WTC11 (cell line): ENCODE results near the gene PRELID3B. TPM values are rescaled to one million over a fixed set of nuclear protein-coding genes. Genes with fewer than 3 reads are reported as not detected.

Experiments
- ATAC-seq: fragments of 200-7000 bp; cut with Tn5 transposase; 2 replicates; pipeline ENCODE4 v1.10.0; 2021; ENCODE audit warnings: mild to moderate bottlenecking, moderate library complexity
- CTCF ChIA-PET: fragments of 300-600 bp; sonication (Branson Sonifier 250); formaldehyde crosslinking; loops from one replicate; lab custom pipeline; 2021; ENCODE audit warnings: antibody characterized with exemption; lab: Charles Lee
- POLR2A ChIA-PET: fragments of 350-600 bp; sonication (Branson Sonifier 250); formaldehyde crosslinking; loops from one replicate; lab custom pipeline; 2021; ENCODE audit warnings: antibody characterized with exemption; lab: Charles Lee
- DNase-seq: peaks from one replicate; pipeline ENCODE4 v3.0.0; 2021; ENCODE audit warnings: low spot score
- H3K27ac Mint-ChIP-seq: 2 replicates; pipeline ENCODE4 v1.8.0; 2021; ENCODE audit warnings: mixed read lengths
- H3K27me3 Mint-ChIP-seq: 2 replicates; pipeline ENCODE4 v1.8.0; 2021; ENCODE audit warnings: low read depth, mild to moderate bottlenecking, moderate library complexity, mixed read lengths
- H3K36me3 Mint-ChIP-seq: 2 replicates; pipeline ENCODE4 v1.8.0; 2021; ENCODE audit warnings: mixed read lengths
- H3K4me1 Mint-ChIP-seq: 2 replicates; pipeline ENCODE4 v1.8.0; 2022; ENCODE audit warnings: mixed read lengths
- H3K4me3 Mint-ChIP-seq: 2 replicates; pipeline ENCODE4 v1.8.0; 2021; ENCODE audit warnings: mild to moderate bottlenecking, moderate library complexity, mixed read lengths
- H3K9me3 Mint-ChIP-seq: 2 replicates; pipeline ENCODE4 v1.8.0; 2021; ENCODE audit warnings: mixed read lengths
- ATF1 ChIP-seq: sonication (generic); formaldehyde crosslinking; IDR thresholded peaks from 2 replicates; pipeline ENCODE4 v1.8.1; 2023; ENCODE audit warnings: mild to moderate bottlenecking, moderate library complexity, missing genetic modification reagents
- CREM ChIP-seq: sonication (generic); formaldehyde crosslinking; IDR thresholded peaks from 2 replicates; pipeline ENCODE4 v1.8.1; 2022; ENCODE audit warnings: mild to moderate bottlenecking, missing genetic modification reagents, moderate library complexity
- EMX1 ChIP-seq: fragments of 250-450 bp; sonication (Bioruptor Pico); IDR thresholded peaks from 2 replicates; pipeline ENCODE4 v1.8.0; 2021; ENCODE audit warnings: mild to moderate bottlenecking
- ESRRA ChIP-seq: sonication (generic); formaldehyde crosslinking; IDR thresholded peaks from 2 replicates; pipeline ENCODE4 v1.8.1; 2022; ENCODE audit warnings: mild to moderate bottlenecking, missing genetic modification reagents, borderline replicate concordance
- ETV6 ChIP-seq: sonication (generic); formaldehyde crosslinking; IDR thresholded peaks from 2 replicates; pipeline ENCODE4 v1.8.1; 2022; ENCODE audit warnings: mild to moderate bottlenecking, missing genetic modification reagents
- FOXP1 ChIP-seq: sonication (generic); formaldehyde crosslinking; IDR thresholded peaks from 2 replicates; pipeline ENCODE4 v1.8.0; 2022; ENCODE audit warnings: missing genetic modification reagents, mild to moderate bottlenecking, moderate library complexity, borderline replicate concordance
- MXD4 ChIP-seq: fragments of 250-450 bp; sonication (Bioruptor Pico); IDR thresholded peaks from 2 replicates; pipeline ENCODE4 v1.8.0; 2021; ENCODE audit warnings: mild to moderate bottlenecking, moderate library complexity, borderline replicate concordance
- NFATC4 ChIP-seq: fragments of 250-450 bp; sonication (Bioruptor Pico); IDR thresholded peaks from 2 replicates; pipeline ENCODE4 v1.9.0; 2021; ENCODE audit warnings: mild to moderate bottlenecking
- NR1H2 ChIP-seq: sonication (generic); formaldehyde crosslinking; IDR thresholded peaks from 2 replicates; pipeline ENCODE4 v1.9.0; 2021; ENCODE audit warnings: mild to moderate bottlenecking, moderate library complexity, missing genetic modification reagents
- OVOL2 ChIP-seq: fragments of 250-450 bp; sonication (Bioruptor Pico); IDR thresholded peaks from 2 replicates; pipeline ENCODE4 v1.9.0; 2021; ENCODE audit warnings: mild to moderate bottlenecking, borderline replicate concordance
- RORB ChIP-seq: fragments of 250-450 bp; sonication (Bioruptor Pico); IDR thresholded peaks from 2 replicates; pipeline ENCODE4 v1.9.0; 2021; ENCODE audit warnings: mild to moderate bottlenecking
- TCF7 ChIP-seq: sonication (generic); formaldehyde crosslinking; IDR thresholded peaks from 2 replicates; pipeline ENCODE4 v1.8.0; 2022; ENCODE audit warnings: mild to moderate bottlenecking, low read depth, missing genetic modification reagents, moderate library complexity
- TEAD4 ChIP-seq: sonication (generic); formaldehyde crosslinking; IDR thresholded peaks from 2 replicates; pipeline ENCODE4 v1.8.0; 2022; ENCODE audit warnings: mild to moderate bottlenecking, missing genetic modification reagents
- ZBTB21 ChIP-seq: sonication (generic); formaldehyde crosslinking; IDR thresholded peaks from 2 replicates; pipeline ENCODE4 v1.8.1; 2023; ENCODE audit warnings: mild to moderate bottlenecking, missing genetic modification reagents, borderline replicate concordance
- ZNF219 ChIP-seq: sonication (generic); formaldehyde crosslinking; IDR thresholded peaks from 2 replicates; pipeline ENCODE4 v1.8.0; 2023; ENCODE audit warnings: missing genetic modification reagents, mild to moderate bottlenecking, borderline replicate concordance
- ZNF423 ChIP-seq: fragments of 250-450 bp; sonication (Bioruptor Pico); IDR thresholded peaks from 2 replicates; pipeline ENCODE4 v2.1.2; 2022; ENCODE audit warnings: mild to moderate bottlenecking, moderate library complexity
- total RNA-seq: library from RNA; stranded (reverse); gene quantifications from 3 replicates; pipeline ENCODE4 v1.2.3, GENCODE V29; 2021
- TF ChIP-seq, protein P1 (sequence below): sonication (generic); formaldehyde crosslinking; IDR thresholded peaks from 2 replicates; pipeline ENCODE4 v1.8.1; 2023; ENCODE audit warnings: mild to moderate bottlenecking, missing genetic modification reagents, moderate library complexity
- TF ChIP-seq, protein P2 (sequence below): fragments of 250-450 bp; sonication (Bioruptor Pico); IDR thresholded peaks from 2 replicates; pipeline ENCODE4 v2.1.2; 2022; ENCODE audit warnings: mild to moderate bottlenecking, moderate library complexity
- TF ChIP-seq, protein P3 (sequence below): sonication (generic); formaldehyde crosslinking; IDR thresholded peaks from 2 replicates; pipeline ENCODE4 v1.8.1; 2023; ENCODE audit warnings: mild to moderate bottlenecking, missing genetic modification reagents
- TF ChIP-seq, protein P4 (sequence below): sonication (generic); formaldehyde crosslinking; IDR thresholded peaks from 2 replicates; pipeline ENCODE4 v1.8.1; 2022; ENCODE audit warnings: mild to moderate bottlenecking, moderate library complexity, missing genetic modification reagents
- TF ChIP-seq, protein P5 (sequence below): sonication (generic); formaldehyde crosslinking; IDR thresholded peaks from 2 replicates; pipeline ENCODE4 v1.8.0; 2022; ENCODE audit warnings: mild to moderate bottlenecking, missing genetic modification reagents
- TF ChIP-seq, protein P6 (sequence below): sonication (generic); formaldehyde crosslinking; IDR thresholded peaks from 2 replicates; pipeline ENCODE4 v1.8.0; 2022; ENCODE audit warnings: missing genetic modification reagents
- TF ChIP-seq, protein P7 (sequence below): sonication (generic); formaldehyde crosslinking; IDR thresholded peaks from 2 replicates; pipeline ENCODE4 v1.8.1; 2023; ENCODE audit warnings: mild to moderate bottlenecking, moderate library complexity, missing genetic modification reagents

PRELID3B gene
- total RNA-seq, 1 experiment from 2014 or later, result 46.9 TPM

DNA sequence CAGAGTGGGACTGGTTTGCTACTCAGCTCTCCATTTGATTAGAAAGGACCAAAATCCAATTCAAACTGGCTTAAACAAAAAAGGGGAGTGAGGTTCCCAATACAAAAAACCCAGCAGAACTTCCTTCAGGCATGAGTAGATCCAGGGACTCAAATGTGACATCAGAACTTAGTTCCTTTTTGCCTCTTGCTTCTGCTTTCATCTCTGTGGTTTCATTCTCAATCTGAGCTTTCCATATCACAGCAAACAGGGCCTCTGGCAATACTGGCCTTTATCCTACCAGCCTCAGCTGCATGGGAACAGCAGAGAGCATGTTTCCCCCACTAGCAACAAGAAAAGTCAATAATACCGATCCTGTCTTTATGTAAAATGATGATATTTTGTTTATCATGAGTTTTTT, 28.6 kb upstream of the PRELID3B start:
- TF ChIP-seq ATF1 (CRISPR knock-in tag) (no peak), ZNF219 (CRISPR knock-in tag) (no peak), ETV6 (no peak), ZBTB21 (CRISPR knock-in tag) (no peak), NR1H2 (CRISPR knock-in tag) (no peak), FOXP1 (CRISPR knock-in tag) (no peak), CREM (no peak), TEAD4 (CRISPR knock-in tag) (no peak), ZNF423 (CRISPR knock-in tag) (no peak), MXD4 (CRISPR knock-in tag) (no peak), OVOL2 (CRISPR knock-in tag) (no peak), TCF7 (CRISPR knock-in tag) (no peak)
- TF ChIP-seq, protein P1, sequence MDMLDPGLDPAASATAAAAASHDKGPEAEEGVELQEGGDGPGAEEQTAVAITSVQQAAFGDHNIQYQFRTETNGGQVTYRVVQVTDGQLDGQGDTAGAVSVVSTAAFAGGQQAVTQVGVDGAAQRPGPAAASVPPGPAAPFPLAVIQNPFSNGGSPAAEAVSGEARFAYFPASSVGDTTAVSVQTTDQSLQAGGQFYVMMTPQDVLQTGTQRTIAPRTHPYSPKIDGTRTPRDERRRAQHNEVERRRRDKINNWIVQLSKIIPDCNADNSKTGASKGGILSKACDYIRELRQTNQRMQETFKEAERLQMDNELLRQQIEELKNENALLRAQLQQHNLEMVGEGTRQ, result no peak
- TF ChIP-seq, protein P2, sequence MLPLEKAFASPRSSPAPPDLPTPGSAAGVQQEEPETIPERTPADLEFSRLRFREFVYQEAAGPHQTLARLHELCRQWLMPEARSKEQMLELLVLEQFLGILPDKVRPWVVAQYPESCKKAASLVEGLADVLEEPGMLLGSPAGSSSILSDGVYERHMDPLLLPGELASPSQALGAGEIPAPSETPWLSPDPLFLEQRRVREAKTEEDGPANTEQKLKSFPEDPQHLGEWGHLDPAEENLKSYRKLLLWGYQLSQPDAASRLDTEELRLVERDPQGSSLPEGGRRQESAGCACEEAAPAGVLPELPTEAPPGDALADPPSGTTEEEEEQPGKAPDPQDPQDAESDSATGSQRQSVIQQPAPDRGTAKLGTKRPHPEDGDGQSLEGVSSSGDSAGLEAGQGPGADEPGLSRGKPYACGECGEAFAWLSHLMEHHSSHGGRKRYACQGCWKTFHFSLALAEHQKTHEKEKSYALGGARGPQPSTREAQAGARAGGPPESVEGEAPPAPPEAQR (CRISPR knock-in tag), result no peak
- TF ChIP-seq, protein P3, sequence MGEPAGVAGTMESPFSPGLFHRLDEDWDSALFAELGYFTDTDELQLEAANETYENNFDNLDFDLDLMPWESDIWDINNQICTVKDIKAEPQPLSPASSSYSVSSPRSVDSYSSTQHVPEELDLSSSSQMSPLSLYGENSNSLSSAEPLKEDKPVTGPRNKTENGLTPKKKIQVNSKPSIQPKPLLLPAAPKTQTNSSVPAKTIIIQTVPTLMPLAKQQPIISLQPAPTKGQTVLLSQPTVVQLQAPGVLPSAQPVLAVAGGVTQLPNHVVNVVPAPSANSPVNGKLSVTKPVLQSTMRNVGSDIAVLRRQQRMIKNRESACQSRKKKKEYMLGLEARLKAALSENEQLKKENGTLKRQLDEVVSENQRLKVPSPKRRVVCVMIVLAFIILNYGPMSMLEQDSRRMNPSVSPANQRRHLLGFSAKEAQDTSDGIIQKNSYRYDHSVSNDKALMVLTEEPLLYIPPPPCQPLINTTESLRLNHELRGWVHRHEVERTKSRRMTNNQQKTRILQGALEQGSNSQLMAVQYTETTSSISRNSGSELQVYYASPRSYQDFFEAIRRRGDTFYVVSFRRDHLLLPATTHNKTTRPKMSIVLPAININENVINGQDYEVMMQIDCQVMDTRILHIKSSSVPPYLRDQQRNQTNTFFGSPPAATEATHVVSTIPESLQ, result no peak
- TF ChIP-seq, protein P4, sequence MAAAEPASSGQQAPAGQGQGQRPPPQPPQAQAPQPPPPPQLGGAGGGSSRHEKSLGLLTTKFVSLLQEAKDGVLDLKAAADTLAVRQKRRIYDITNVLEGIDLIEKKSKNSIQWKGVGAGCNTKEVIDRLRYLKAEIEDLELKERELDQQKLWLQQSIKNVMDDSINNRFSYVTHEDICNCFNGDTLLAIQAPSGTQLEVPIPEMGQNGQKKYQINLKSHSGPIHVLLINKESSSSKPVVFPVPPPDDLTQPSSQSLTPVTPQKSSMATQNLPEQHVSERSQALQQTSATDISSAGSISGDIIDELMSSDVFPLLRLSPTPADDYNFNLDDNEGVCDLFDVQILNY, result no peak
- TF ChIP-seq, protein P5, sequence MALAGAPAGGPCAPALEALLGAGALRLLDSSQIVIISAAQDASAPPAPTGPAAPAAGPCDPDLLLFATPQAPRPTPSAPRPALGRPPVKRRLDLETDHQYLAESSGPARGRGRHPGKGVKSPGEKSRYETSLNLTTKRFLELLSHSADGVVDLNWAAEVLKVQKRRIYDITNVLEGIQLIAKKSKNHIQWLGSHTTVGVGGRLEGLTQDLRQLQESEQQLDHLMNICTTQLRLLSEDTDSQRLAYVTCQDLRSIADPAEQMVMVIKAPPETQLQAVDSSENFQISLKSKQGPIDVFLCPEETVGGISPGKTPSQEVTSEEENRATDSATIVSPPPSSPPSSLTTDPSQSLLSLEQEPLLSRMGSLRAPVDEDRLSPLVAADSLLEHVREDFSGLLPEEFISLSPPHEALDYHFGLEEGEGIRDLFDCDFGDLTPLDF (CRISPR knock-in tag), result no peak
- ChIA-PET CTCF (interaction anchor here (1.0 to 2.0 kb wide), 2 partner anchors 11 to 17 kb away, joined by 3 to 6 read pairs; no protein-coding TSS in a partner anchor), POLR2A (no interaction called here)
- H3K9me3 Mint-ChIP-seq, result peaks cover 5% of the 10 kb centered on the region
- peaks cover 17% of the 10 kb centered on the region for H3K27me3 Mint-ChIP-seq
- peaks cover 10% of the 10 kb centered on the region for H3K4me1 Mint-ChIP-seq
- H3K4me3 Mint-ChIP-seq, result no peak overlapping the region
- DNase-seq (no peak), ATAC-seq (no peak)
- no peak overlapping the region for H3K27ac Mint-ChIP-seq
- no peaks in the 10 kb centered on the region; the same call in 1 of the 2 replicates for H3K36me3 Mint-ChIP-seq

DNA sequence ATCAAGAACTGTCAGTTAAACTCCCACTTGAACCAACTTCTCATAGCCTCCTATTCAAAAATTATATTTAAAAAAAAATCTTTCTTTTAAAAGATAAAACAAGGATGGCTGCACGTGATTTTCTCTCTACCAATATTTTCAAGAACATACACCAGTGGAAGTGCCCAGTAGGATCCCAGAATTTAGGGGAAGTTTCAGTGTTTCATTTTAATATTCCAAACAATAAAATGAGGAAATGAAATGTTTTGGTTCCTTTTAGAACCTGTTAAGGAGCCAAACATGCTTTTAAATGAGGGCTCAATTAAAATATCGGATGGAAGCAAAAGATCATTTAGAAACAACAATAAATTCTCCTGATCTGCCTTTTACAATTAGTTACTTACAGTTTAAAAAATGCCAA, 26.4 kb upstream of the PRELID3B start:
- Mint-ChIP-seq H3K36me3 (no peaks in the 10 kb centered on the region; the same call in 1 of the 2 replicates), H3K27me3 (peaks cover 10% of the 10 kb centered on the region), H3K9me3 (peaks cover 5% of the 10 kb centered on the region), H3K4me3 (no peak overlapping the region), H3K27ac (no peak overlapping the region), H3K4me1 (peaks cover 6% of the 10 kb centered on the region)
- ATAC-seq (no peak), DNase-seq (no peak)
- ChIA-PET CTCF (interaction anchor here (1.2 kb wide), 1 partner anchor 139 kb away, joined by 5 read pairs; no protein-coding TSS in a partner anchor), POLR2A (no interaction called here)
- TF ChIP-seq FOXP1 (CRISPR knock-in tag) (no peak), RORB (CRISPR knock-in tag) (no peak), TEAD4 (CRISPR knock-in tag) (no peak), EMX1 (CRISPR knock-in tag) (no peak), ATF1 (CRISPR knock-in tag) (no peak), NFATC4 (CRISPR knock-in tag) (no peak), ETV6 (no peak), ESRRA (CRISPR knock-in tag) (no peak)
- TF ChIP-seq, protein P6, sequence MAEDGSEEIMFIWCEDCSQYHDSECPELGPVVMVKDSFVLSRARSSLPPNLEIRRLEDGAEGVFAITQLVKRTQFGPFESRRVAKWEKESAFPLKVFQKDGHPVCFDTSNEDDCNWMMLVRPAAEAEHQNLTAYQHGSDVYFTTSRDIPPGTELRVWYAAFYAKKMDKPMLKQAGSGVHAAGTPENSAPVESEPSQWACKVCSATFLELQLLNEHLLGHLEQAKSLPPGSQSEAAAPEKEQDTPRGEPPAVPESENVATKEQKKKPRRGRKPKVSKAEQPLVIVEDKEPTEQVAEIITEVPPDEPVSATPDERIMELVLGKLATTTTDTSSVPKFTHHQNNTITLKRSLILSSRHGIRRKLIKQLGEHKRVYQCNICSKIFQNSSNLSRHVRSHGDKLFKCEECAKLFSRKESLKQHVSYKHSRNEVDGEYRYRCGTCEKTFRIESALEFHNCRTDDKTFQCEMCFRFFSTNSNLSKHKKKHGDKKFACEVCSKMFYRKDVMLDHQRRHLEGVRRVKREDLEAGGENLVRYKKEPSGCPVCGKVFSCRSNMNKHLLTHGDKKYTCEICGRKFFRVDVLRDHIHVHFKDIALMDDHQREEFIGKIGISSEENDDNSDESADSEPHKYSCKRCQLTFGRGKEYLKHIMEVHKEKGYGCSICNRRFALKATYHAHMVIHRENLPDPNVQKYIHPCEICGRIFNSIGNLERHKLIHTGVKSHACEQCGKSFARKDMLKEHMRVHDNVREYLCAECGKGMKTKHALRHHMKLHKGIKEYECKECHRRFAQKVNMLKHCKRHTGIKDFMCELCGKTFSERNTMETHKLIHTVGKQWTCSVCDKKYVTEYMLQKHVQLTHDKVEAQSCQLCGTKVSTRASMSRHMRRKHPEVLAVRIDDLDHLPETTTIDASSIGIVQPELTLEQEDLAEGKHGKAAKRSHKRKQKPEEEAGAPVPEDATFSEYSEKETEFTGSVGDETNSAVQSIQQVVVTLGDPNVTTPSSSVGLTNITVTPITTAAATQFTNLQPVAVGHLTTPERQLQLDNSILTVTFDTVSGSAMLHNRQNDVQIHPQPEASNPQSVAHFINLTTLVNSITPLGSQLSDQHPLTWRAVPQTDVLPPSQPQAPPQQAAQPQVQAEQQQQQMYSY (CRISPR knock-in tag), result no peak
- TF ChIP-seq, protein P7, sequence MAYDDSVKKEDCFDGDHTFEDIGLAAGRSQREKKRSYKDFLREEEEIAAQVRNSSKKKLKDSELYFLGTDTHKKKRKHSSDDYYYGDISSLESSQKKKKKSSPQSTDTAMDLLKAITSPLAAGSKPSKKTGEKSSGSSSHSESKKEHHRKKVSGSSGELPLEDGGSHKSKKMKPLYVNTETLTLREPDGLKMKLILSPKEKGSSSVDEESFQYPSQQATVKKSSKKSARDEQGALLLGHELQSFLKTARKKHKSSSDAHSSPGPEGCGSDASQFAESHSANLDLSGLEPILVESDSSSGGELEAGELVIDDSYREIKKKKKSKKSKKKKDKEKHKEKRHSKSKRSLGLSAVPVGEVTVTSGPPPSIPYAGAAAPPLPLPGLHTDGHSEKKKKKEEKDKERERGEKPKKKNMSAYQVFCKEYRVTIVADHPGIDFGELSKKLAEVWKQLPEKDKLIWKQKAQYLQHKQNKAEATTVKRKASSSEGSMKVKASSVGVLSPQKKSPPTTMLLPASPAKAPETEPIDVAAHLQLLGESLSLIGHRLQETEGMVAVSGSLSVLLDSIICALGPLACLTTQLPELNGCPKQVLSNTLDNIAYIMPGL, result no peak
